HG03066 (cell line): Measurements from ENCODE around the gene MPZ.
"Not testable (repeated sequence)": the region's sequence is repeated elsewhere in the genome, so short reads cannot be mapped to it uniquely, and the experiment has no call there.

ENCODE experiments used
- ATAC-seq: cut with Tn5 transposase; IDR thresholded peaks from one replicate; pipeline ENCODE4 v1.9.1; 2021; ENCODE audit warnings: low read depth; ENCODE audit not compliant: unreplicated experiment

Gene MPZ

GRCh38 chr1:161309868-161310267 is at the start of gene MPZ:
TSS of gene MPZ (minus strand) at chr1:161309968. CDS start at chr1:161309905, 63 bp downstream.
- ATAC-seq: no peak

GRCh38 chr1:161359291-161359690 is 49.5 kb upstream of the MPZ start:
- no peak for ATAC-seq

GRCh38 chr1:161357073-161357472 is 47.3 kb upstream of the MPZ start:
- ATAC-seq: no peak

- no peak for ATAC-seq
Observed at GRCh38 chr1:161351482-161351881, 41.7 kb upstream of the MPZ start.

- ATAC-seq: no peak
Observed at GRCh38 chr1:161350671-161351070, 40.9 kb upstream of the MPZ start.

- ATAC-seq: no peak
Observed at GRCh38 chr1:161342821-161343220, 33.1 kb upstream of the MPZ start.

GRCh38 chr1:161342177-161342576 is 32.4 kb upstream of the MPZ start:
- ATAC-seq: no peak

GRCh38 chr1:161335796-161336195 is 26.0 kb upstream of the MPZ start:
- no peak for ATAC-seq

GRCh38 chr1:161333166-161333565 is 23.4 kb upstream of the MPZ start:
- no peak for ATAC-seq

GRCh38 chr1:161330346-161330745 is 20.6 kb upstream of the MPZ start:
- no peak for ATAC-seq

GRCh38 chr1:161324020-161324419 is 14.3 kb upstream of the MPZ start:
- ATAC-seq: no peak

GRCh38 chr1:161315841-161316674 is 6.3 kb upstream of the MPZ start:
- ATAC-seq: not testable (repeated sequence)

GRCh38 chr1:161314201-161314981 is 4.6 kb upstream of the MPZ start, which contains the start of gene SDHC:
TSS of gene SDHC (plus strand) at chr1:161314381. CDS start at chr1:161314406, 25 bp downstream.
- ATAC-seq: peak; percentile 90

- no peak for ATAC-seq
Observed at GRCh38 chr1:161313554-161314200, 3.9 kb upstream of the MPZ start.

GRCh38 chr1:161311595-161312181 is 1.9 kb upstream of the MPZ start:
- ATAC-seq: no peak

GRCh38 chr1:161307892-161308638 is 1.7 kb downstream of the MPZ start:
- ATAC-seq: no peak

GRCh38 chr1:161307230-161307768 is 2.5 kb downstream of the MPZ start:
- no peak for ATAC-seq

GRCh38 chr1:161305867-161306519 is 3.8 kb downstream of the MPZ start:
- peak; percentile 80 for ATAC-seq
